Measurements from ENCODE around the gene MOSPD3.

DNA sequence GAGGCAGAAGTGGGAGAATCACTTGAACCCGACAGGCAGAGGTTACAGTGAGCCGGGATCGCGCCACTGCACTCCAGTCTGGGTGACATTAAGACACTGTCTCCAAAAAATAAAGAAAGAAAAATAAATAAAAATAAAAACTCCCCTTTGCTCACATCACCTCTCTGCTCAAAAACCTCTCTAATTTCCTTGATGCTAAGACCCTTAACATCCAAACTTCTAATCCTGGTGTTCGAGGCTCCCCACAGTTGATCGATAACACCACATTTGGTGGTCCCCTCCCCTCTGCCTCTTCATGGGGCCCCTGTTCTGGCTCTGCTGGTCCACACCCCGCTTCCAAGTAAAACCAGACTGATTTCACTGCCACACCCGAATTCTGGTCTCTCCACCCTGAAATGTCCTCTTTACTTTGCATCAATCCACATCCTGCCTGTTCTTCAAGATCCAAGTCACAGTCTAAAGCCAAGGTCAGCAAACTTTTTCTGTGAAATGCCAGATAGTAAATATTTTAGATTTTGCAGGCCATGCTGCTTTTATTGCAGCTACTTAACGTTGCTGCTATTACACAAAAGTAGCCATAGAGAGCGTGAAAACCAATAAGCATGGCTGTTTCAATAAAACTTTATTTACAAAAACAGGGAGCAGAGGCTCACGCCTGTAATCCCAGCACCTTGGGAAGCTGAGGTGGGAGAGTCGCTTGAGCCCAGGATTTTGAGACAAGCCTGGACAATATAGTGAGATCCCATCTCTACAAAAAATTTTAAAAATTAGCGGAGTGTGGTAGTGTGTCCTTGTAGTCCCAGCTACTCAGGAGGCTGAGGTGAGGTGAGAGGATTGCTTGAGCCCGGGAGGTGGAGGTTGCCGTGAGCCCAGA is 11.8 kb downstream of the MOSPD3 start:
- TF ChIP-seq CTCF (IDR thresholded peaks at IDR 0.05; ENCODE audit: insufficient read depth, low read length, poor library complexity, severe bottlenecking) (no peak), EZH2phosphoT487 (conservative IDR thresholded peaks at IDR 0.05; ENCODE audit: low read length) (no peak)
